HG03378 (cell line): ENCODE measurements around the gene SH3BGR.

ENCODE experiments used
- ATAC-seq: cut with Tn5 transposase; IDR thresholded peaks from one replicate; pipeline ENCODE4 v1.9.1; 2021; ENCODE audit warnings: mild to moderate bottlenecking, moderate library complexity; ENCODE audit not compliant: unreplicated experiment

The SH3BGR gene

DNA sequence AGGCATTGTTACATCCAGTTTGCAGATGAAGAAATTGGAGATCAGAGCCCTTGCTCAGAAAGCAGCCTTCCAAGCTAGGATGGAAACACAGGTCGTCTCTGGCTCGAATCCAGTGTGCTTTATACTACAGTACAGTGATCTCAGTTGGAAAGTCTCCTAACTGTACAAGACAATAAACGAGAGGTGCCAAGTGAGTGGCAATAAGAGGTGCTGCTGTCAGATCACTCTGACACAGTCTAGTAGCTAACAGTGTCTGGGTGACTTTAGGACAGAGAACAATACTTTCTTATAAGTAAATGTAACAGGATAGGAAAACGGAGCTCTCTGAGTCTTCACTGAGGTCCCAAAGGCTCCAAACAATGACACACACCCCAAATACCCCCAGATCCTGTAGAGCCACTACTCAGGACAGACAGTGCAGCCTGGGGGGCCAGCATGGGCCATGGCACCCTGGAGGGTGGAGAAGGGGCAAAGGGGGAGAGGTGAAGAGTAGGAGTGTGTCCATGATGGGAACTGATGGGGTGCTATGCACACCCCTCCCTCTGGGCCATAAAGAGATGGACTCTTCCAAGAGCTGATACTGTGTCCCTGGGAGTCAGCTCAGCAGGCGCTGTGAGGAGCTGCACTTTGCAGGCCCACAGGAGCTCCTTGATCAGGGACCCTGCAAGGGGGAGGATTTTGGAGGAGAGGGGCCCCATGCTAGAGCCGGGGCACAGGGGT lies 3.3 kb downstream of the SH3BGR start:
- ATAC-seq, result no peak

DNA sequence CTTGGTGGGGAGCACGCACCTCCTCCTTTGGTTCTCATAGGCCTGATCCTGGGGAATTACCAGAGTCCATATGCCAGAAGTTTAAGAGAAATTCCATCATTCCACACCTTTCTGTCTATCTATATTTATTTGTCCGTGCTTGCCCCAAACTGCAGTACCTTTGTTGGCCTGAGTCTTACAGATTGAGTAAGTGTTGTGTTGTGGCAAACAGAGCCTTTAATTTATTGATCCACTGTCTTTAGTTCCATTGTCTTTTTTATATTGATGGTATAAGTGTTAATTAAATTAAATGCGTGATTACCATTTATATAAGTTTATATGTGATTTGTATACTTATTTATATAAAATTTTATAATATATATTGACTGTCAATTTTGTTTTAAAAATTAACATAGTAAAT lies 4.9 kb downstream of the SH3BGR start:
- ATAC-seq, result no peak

DNA sequence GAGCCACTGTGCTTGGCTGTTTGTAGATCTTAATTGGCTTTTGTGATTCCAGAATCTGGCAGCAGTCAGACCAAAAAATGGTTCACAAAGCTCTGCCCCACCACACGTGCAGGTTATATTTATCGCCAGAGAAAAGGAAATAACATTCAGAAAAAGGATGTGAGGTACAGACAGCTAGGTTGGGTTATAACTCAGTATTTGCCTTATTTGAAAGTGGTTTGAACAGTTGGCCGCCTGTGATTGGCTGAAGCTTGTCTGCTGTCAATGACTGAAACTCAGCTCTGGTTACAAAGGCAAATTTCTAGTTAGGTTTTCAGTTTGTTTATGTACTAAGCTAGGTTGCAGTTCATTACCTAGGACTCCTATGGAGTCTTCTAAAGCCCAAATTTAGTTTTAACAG lies 9.6 kb downstream of the SH3BGR start:
- ATAC-seq, result peak; percentile 63

DNA sequence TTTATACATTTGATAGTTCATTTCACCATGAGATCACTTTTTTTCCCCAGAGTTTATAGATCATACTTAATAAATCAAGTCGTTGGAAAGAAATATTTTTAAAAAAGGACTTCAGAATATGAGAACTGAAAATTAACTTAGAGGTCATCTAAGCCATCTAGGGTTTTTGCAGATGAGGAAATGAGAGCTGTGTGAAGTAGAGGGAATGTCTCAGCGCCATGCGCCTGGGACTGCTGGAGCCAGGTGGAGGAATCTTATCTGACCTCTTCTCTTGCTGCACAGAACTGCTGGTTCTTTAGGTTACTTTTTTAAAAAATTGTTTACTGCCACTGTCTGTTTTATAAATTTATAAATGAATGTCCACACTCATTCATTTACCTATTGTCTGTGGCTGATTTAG lies 11.5 kb downstream of the SH3BGR start:
- no peak for ATAC-seq

DNA sequence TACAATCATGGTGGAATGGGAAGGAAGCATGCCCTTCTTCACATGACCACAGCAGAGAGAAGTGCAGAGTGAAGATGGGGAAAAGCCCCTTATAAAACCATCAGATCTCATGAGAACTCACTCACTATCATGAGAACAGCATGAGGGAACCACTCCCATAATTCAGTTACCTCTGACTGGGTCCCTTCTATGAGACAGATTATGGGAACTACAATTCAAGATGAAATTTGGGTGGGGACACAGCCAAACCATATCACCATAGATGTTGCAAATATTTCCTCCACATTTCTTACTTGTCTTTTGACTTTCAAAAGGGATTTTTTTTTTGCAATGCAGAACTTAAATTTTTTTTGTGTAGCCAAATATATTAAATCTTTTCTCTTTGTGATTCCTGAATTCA lies 14.8 kb downstream of the SH3BGR start:
- no peak for ATAC-seq

DNA sequence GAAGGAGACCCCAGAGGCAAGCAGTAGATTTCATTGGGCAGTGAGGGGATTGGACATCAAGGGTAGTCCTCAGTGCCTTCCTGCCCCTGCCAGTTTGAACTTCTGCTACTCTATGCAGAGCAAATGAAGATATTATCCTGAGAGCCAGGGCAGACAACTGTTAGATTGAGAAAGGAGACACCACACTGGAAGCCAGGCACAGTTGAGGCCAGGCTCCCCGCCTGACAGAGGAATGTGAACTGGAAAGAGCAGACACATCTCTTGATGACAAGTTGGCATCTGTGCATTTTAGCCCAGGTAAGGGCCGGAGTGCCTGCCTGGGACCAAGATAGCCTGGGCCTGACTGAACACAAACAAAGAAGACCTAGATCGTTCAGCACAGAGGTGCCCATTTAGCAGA lies 16.0 kb downstream of the SH3BGR start:
- ATAC-seq, result no peak

DNA sequence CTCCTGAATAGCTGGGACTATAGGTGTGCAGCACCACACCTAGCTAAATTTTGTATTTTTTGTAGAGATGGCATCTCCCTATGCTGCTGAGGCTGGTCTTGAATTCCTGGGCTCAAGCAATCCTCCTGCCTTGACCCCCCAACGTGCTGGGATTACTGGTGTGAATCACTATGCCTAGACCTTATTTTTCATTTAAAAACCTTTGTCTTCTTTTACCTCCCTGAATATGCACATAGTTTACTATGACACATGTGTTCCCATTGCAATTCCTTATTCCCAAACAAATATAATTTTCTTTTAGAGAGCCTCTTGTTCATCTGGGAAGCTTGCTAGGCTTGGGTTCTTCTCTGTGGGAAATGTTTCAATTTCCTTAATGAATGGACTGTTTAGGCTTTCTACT lies 16.8 kb downstream of the SH3BGR start:
- ATAC-seq, result no peak

DNA sequence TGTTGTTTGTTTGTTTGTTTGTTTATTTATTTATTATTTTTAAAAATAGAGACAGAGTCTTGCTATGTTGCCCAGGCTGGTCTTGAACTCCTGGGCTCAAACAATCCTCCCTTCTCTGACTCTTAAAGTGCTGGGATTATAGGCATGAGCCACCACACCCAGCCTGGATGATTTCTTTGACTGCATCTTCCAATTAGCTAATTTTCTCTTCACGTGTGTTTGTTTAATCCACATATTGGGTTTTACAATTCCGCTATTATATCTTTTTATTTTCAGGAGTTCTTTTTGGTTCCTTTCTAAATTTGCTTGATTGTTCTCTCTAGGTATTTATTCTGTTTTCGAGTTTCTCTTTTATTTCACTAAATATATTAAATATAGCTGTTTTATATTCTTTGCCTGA lies 19.8 kb downstream of the SH3BGR start:
- no peak for ATAC-seq

DNA sequence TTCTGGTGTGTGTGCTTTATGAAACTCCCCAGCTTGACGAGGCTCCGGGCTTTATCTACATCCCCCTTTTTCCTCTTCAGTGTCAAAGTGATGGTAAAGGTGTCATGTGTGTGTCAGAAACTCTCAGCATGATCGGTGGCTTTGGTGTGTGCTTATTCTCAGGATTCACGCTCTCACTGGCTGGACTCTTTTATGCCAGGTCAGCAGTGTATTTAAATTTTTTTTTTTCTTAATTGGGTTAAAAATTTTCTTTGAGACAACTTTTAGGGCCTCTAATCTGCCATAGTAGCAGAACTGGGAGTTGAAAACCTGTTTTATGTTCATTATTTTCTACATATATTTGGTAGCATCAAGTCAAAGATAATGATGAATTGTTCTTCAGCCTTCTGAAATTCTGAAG lies 21.0 kb downstream of the SH3BGR start:
- ATAC-seq, result no peak

DNA sequence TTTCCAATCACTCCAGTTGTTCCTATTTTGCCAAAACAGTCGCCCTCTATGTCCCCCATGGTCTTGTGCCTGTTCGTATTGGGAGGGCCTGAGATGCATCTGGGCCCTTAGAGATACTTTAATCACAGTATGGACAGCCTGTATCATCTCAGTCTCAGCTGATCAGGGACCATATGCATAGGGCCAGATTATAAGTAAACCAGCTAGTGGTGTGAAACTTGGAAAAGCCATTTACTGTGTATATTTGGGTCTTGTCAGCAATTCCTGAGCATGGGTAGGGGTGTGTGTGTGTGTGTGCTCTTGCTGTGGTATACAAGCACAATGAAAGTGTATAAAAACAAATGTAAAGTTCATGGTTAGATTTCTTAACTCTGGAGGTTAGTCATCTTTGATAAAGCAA lies 22.8 kb downstream of the SH3BGR start:
- ATAC-seq, result no peak

DNA sequence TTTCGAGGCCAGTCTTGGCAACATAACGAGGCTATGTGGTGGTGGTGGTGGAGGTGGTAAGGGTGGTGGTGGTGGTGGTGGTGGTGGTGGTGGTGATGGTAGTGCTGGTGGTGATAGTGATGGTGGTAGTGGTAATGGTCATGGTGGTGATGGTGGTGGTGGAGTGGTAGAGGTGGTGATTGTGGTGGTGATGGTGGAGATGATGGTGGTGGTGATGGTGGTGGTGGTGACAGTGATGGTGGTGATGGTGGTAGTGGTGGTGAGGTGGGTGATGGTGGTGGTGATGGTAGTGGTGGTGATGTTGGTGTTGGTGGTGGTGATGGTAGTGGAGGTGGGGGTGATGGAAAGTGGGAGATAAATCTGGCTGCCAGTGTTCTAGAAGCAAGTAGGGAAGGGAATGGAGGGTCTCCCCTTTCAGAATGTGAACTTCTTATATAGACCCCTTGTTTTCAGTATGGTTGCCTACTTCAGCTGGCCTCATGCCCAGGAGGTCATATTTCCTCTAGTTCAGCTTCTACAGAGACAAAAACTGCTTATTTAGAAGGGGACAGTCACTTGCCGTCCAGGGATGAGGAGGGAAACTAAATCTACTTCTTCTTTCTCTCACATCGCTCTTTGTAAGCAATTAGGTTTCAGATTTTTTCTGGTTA lies 27.5 kb downstream of the SH3BGR start:
- ATAC-seq, result no peak

DNA sequence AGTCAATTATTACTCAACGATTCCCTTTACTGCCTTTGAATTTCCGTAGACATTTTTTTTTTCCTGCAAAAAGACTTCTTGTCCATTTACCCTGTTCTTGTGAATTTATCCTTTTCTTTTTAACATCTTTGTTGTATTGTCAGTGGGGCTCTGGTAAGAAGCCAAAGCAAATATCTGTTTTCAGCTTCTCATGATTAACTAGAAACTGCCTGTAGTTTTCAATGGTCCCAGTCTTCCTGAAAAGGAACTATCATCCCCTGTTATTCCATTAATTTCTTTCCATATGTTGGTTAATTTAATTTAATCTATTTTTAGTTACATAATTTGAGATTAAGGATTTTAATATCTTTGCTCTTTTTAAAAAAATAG lies 28.0 kb downstream of the SH3BGR start:
- ATAC-seq, result no peak

DNA sequence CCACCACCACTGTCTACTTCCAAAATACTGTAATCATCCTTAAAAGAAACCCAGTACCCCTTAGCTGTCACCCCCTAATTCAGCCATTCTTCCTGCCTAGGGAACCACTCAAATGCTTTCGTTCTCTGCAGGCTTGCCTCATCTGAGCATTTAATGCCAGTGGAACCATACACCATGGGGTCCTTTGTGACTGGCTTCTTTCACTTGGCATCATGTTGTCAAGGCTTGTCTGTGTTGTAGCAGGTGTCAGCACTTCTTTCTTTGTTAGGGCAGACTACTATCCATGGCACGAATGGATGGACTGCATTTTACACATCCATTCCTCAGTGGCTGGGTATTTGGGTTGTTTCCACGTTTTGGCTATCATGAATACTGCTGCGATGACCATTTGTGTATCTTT lies 28.5 kb downstream of the SH3BGR start:
- no peak for ATAC-seq

DNA sequence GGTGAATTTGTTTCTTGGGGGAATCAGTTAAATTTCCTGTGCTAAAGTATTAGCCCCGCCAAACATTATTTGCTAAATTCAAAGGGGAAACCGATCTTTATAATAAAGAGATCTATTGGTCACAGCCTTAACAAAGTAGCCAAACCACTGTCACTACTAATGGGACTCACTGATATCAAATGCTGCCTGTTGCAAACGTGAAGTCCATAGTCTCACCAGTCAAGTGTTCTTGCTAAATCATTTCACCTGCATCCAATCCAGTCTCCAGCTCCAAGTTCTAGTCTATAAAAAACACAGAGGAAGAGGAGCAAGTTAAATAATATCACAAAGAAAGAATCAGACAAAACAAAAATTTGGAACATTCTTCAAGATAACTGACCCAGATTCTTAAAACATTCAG lies 30.1 kb downstream of the SH3BGR start:
- no peak for ATAC-seq

DNA sequence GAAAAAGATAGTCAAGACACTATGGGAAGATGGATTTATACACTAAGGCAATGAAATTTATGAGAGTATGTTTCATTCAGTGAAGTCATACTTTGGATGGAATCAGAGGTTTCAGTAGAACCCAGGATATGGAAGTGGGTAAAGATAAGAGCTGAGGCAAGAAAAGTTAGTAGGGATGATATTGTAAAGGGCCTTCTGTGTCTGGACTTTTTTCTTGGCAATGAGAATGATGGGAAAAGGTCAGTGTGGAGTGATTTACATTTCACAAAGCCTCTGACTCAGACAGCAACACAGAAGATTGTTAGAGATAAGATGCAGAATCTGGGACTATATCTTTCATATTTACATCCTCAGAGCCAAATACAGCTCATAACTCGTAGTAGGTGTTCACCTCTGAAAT lies 32.1 kb downstream of the SH3BGR start:
- ATAC-seq, result no peak

DNA sequence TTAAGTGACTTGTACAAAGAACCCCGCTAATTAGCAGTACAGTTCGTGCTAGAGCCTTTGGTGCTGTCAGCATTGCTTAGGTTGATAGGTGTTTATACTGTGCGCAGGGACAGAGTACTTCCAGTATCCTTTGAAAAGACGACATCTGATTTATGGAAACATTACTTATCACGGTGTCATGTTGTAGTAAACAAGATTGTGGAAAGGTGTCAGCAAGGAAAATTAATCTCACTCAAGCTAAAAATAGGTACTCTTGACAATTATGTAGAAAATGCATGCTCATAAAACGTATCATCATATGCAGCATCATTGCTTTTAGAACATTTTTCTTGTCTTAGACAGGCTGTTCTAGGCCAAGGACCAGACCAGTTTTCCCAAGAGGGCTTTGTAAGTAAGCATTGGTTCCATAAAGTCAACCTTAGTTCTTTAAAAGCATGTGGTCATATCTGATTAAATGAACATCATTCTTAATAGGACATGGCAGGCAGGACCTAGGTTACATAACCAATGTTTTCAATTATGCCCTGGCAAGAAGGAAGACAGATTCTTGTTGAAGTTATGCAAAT lies 33.0 kb downstream of the SH3BGR start:
- no peak for ATAC-seq

DNA sequence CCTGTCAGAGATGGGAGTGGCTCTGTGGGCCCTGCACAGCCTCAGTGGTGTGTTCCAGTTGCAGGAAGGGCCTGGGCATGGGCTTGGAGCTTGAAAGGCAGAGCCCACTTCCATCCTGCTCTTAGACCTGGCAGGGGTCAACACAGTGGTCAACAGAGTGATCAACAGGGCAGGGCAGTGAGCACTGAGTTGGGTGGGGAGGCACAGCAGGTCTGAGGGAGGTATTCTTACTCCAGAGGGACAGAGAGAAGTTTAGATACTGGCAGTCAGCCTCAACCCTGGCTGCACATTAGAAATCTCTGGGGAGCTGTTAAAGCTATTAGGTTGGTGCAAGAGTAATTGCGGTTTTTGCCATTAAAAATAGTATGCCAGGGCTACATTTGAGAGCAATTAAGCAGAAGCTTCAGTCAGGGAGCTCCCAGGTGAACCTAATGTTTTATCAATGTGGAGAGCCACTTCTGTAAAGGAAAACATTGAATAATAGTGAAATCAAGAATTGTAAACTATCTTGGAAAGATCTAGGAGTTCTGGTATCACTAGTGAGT lies 37.7 kb downstream of the SH3BGR start:
- ATAC-seq, result no peak

DNA sequence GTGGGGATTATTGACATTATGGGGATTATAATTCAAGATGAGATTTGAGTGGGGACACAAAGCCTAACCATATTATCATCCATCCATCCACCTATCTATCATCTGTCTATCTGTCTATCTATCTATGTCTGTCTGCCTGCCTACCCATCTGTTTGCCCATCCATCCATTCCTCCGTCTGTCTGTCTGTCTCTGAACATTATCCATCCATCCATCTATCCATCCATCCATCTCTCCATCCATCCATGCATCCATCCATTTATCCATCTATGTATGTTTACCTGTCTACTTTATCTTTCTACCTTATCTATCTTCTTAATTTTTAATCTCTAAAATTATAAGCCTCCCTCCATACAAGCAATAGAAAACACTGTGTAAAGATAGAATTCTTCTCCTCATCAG lies 47.4 kb downstream of the SH3BGR start:
- ATAC-seq, result no peak

DNA sequence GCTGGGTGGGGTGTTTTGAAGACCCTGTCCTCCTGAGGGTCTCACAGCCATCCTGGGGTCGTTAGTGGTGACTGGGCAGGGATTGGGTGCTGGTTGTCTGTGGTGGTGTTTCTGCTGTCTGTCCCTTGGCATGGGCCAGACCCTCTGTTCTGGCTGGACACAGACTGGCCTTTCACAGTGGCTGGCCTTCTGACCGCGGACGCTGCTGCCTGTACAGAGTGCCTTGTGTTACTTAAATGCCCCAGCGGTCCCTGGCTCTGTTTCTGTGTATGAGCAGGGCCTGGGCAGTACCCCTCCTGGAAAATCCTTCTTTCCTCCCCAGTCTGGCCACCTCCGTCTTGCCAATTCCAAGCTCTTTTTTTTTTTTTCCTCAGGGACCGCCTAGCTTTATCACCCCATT lies 50.9 kb downstream of the SH3BGR start:
- no peak for ATAC-seq

DNA sequence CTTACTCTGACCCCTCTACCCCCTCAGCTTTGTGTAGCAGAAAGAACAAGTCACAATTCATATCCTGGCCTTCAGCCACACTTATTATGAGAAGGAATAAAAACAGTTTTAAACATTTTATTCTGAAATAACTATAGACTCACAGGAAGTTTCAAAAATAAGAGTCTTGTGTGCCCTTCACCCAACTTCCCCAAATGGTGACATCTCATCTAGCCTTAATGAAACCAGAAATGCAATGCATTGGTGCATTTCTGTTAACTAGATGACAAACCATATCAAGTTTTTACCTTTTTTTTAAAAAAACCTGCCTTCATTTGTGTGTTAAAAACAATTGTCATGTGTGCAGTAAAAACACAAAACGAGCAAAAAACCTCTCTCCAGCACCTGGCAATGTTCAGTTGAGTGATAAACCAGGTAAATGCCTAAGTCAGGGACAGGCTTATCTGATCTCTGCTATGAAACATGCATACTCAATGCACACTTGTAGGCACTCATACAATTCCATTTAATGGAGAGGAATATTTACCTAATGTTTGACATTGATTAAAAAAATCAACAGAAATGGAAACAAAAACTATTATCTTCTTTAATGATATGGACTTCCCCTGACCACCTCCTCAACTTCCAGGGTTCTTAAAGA lies 51.5 kb downstream of the SH3BGR start:
- ATAC-seq, result no peak

DNA sequence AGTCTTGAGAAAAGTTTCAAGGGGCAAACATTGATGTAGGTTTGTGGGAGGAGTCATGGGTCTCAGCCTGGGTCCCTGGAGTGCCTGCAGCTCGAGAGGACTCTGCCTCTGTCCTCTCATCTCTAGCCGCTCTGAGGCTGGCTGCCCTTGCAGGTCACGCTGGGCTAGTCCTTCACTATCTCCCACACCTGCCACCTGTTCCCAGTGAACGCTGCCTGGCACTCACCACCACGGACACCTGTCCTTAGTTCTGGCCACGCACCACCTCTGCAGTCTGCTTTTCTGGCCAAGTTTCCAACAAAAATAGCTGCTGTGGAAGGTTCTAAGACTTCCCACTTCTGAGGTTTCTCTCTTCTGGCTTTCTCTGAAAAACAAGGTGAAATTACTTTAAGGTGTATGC lies 52.5 kb downstream of the SH3BGR start:
- no peak for ATAC-seq

DNA sequence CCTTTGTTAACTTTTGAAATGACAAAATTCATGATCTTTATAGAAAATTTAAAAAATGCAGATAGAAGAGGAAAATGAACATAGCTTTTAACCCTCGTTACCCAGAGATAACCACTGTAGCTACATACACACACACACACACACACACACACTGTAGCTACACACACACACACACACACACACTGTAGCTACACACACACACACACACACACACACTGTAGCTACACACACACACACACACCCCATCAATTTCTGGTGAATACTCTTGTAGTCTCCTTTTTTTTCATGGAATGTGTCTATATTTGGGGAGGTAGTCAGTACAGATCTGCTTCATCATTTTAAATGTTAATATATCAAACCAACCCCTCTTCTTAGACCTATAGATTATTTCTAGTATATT lies 58.5 kb downstream of the SH3BGR start:
- ATAC-seq, result no peak
